Measurements from ENCODE around the gene GABARAP. TPM values are rescaled to one million over a fixed set of nuclear protein-coding genes. Genes with fewer than 3 reads are reported as not detected.
A peak's percentile ranks its signal among the peaks of the same experiment; 100 is the strongest.

The GABARAP gene
- total RNA-seq, 4 donors from 2014 or later, result 112 to 840 (median 273) TPM

- Histone ChIP-seq H3K27me3 (no peaks in the 10 kb centered on the region), H3K9me3 (no peaks in the 10 kb centered on the region), H3K4me3 (replicated peaks in 1 of 3) (peak within 1 kb of the TSS; percentile 87 to 98 (median 95)), H3K27ac (peak within 1 kb of the TSS; percentile 63 to 87 (median 86)), H3K36me3 (peaks cover 15 to 18% of the 10 kb centered on the region in 2 donors), H3K4me1 (peaks cover 21 to 36% of the 10 kb centered on the region in 2 donors)
- 0% methylated on average over 36 to 38 of the region's 72 CpGs for WGBS, 2 donors
- intact Hi-C loops (cut with DNase I), result no loop called here
- TF ChIP-seq POLR2A (IDR thresholded peaks at IDR 0.05) (peak; percentile 64 to 86), CTCF (IDR thresholded peaks at IDR 0.05) (peak in 2 of 6 experiments; percentile 17 to 45)
- DNase-seq, result peak; percentile 96 to 97
These were observed 7.9 kb downstream of the GABARAP start, which contains the start of gene DVL2 for GRCh38 chr17:7234083-7234951. DVL2 (minus strand) TSS chr17:7234517; CDS start chr17:7234262, 255 bp downstream.

- Histone ChIP-seq H3K27ac (peak overlapping the region; percentile 63 to 87 (median 86)), H3K27me3 (no peaks in the 10 kb centered on the region), H3K9me3 (no peaks in the 10 kb centered on the region), H3K4me3 (replicated peaks in 1 of 3) (peak overlapping the region; percentile 87 to 98 (median 95)), H3K36me3 (peaks cover 21 to 24% of the 10 kb centered on the region in 2 donors), H3K4me1 (peaks cover 21 to 36% of the 10 kb centered on the region in 2 donors)
- no peak for DNase-seq
- intact Hi-C loops (cut with DNase I), result no loop called here
- WGBS, 2 donors, result 3 to 4% methylated on average over 8 to 9 of the region's 9 CpGs
- TF ChIP-seq POLR2A (IDR thresholded peaks at IDR 0.05) (no peak), CTCF (IDR thresholded peaks at IDR 0.05) (no peak)
These were observed 8.6 kb downstream of the GABARAP start for GRCh38 chr17:7233701-7234082.

GRCh38 chr17:7232114-7232513 lies 10.1 kb downstream of the GABARAP start:
- no peak overlapping the region for H3K27ac ChIP-seq
- no peak for TF ChIP-seq CTCF (IDR thresholded peaks at IDR 0.05)
- no peak for TF ChIP-seq POLR2A (IDR thresholded peaks at IDR 0.05)

GRCh38 chr17:7229504-7229903 lies 12.7 kb downstream of the GABARAP start:
- WGBS, 2 donors, result 95% methylated on average over 19 of the region's 19 CpGs
- intact Hi-C loops (cut with DNase I), result no loop called here
- Histone ChIP-seq H3K36me3 (peaks cover 43 to 53% of the 10 kb centered on the region in 2 donors), H3K27me3 (no peaks in the 10 kb centered on the region), H3K27ac (no peak overlapping the region), H3K4me3 (replicated peaks in 1 of 3) (no peak overlapping the region), H3K4me1 (peaks cover 17 to 22% of the 10 kb centered on the region in 2 donors), H3K9me3 (no peaks in the 10 kb centered on the region)
- TF ChIP-seq CTCF (IDR thresholded peaks at IDR 0.05) (no peak), POLR2A (IDR thresholded peaks at IDR 0.05) (no peak)
- no peak for DNase-seq

More at GRCh38 chr17:7232114-7232513, 10.1 kb downstream of the GABARAP start:
- Histone ChIP-seq H3K4me3 (replicated peaks in 1 of 3) (no peak overlapping the region), H3K4me1 (peaks cover 21 to 32% of the 10 kb centered on the region in 2 donors), H3K36me3 (peaks cover 28 to 33% of the 10 kb centered on the region in 2 donors), H3K9me3 (no peaks in the 10 kb centered on the region), H3K27me3 (no peaks in the 10 kb centered on the region)
- WGBS, 2 donors, result 84 to 87% methylated on average over 5 of the region's 5 CpGs
- intact Hi-C loops (cut with DNase I), result no loop called here
- no peak for DNase-seq

GRCh38 chr17:7228920-7229319 lies 13.3 kb downstream of the GABARAP start:
- Histone ChIP-seq H3K36me3 (peaks cover 48 to 57% of the 10 kb centered on the region in 2 donors), H3K27ac (no peak overlapping the region), H3K4me1 (peaks cover 17 to 22% of the 10 kb centered on the region in 2 donors), H3K9me3 (no peaks in the 10 kb centered on the region), H3K4me3 (replicated peaks in 1 of 3) (no peak overlapping the region), H3K27me3 (no peaks in the 10 kb centered on the region)
- DNase-seq, result no peak
- no peak for TF ChIP-seq POLR2A (IDR thresholded peaks at IDR 0.05)
- no peak for TF ChIP-seq CTCF (IDR thresholded peaks at IDR 0.05)
- intact Hi-C loops (cut with DNase I), result no loop called here
- 90 to 92% methylated on average over 14 of the region's 14 CpGs for WGBS, 2 donors

Data from thyroid gland (tissue), 4 donors.